IMR-90 (cell line): ENCODE results near the gene FNDC3A. TPM values are rescaled to one million over a fixed set of nuclear protein-coding genes. Genes with fewer than 3 reads are reported as not detected.

ENCODE experiments used
- ATAC-seq: fragments of 200-7000 bp; cut with Tn5 transposase; 2 replicates; pipeline ENCODE4 v1.9.1; 2020; ENCODE audit warnings: low read depth, mild to moderate bottlenecking, moderate library complexity
- BruUV-seq: library from RNA; stranded (reverse); fragments of 400-500 nt; replicated peaks from 2 replicates; lab custom pipeline; 2021; lab: Mats Ljungman, UMichigan
- CTCF ChIA-PET: fragments of 300-600 bp; formaldehyde crosslinking; extraction: SDS; loops from one replicate; lab custom pipeline; 2021; ENCODE audit warnings: antibody characterized with exemption; lab: Yijun Ruan, JAX
- POLR2A ChIA-PET: fragments of 300-600 bp; sonication (Branson Sonifier 250); formaldehyde crosslinking; loops from one replicate; lab custom pipeline; 2022; ENCODE audit warnings: antibody characterized with exemption; ENCODE audit not compliant: unreplicated experiment; lab: Charles Lee
- DNase-seq: peaks from one replicate; pipeline ENCODE4 v3.0.0; 2013
- H2AFZ ChIP-seq: replicated peaks from 2 replicates; pipeline ENCODE3; 2013; ENCODE audit warnings: low read length, mild to moderate bottlenecking; ENCODE audit not compliant: poor library complexity
- H2AK5ac ChIP-seq: 2 replicates; pipeline ENCODE4 v1.6.1; 2013; ENCODE audit warnings: low read depth, low read length, inconsistent platforms
- H2AK9ac ChIP-seq: replicated peaks from 2 replicates; pipeline ENCODE3; 2013; ENCODE audit warnings: mild to moderate bottlenecking, low read depth, low read length, moderate library complexity; ENCODE audit not compliant: poor library complexity
- H2BK120ac ChIP-seq: 2 replicates; pipeline ENCODE4 v1.6.1; 2013; ENCODE audit warnings: low read depth, low read length, inconsistent platforms
- H2BK15ac ChIP-seq: 3 replicates; pipeline ENCODE4 v1.6.1; 2013; ENCODE audit warnings: low read depth, low read length, inconsistent platforms
- H2BK20ac ChIP-seq: 2 replicates; pipeline ENCODE4 v1.6.1; 2013; ENCODE audit warnings: low read depth, mild to moderate bottlenecking, inconsistent platforms, low read length, moderate library complexity
- H2BK5ac ChIP-seq: 2 replicates; pipeline ENCODE4 v1.6.1; 2013; ENCODE audit warnings: mild to moderate bottlenecking, low read depth, low read length, inconsistent platforms; ENCODE audit not compliant: poor library complexity, severe bottlenecking
- H3K14ac ChIP-seq: replicated peaks from 2 replicates; pipeline ENCODE4 v1.6.1; 2013; ENCODE audit warnings: low read depth, low read length, inconsistent platforms
- H3K18ac ChIP-seq: 2 replicates; pipeline ENCODE4 v1.6.1; 2013; ENCODE audit warnings: low read depth, low read length, control low read depth
- H3K23ac ChIP-seq: 2 replicates; pipeline ENCODE4 v1.6.1; 2013; ENCODE audit warnings: low read depth, low read length, inconsistent platforms
- H3K27ac ChIP-seq: 2 replicates; pipeline ENCODE4 v1.5.1; 2013; ENCODE audit warnings: mild to moderate bottlenecking, control low read depth, low read length; ENCODE audit not compliant: insufficient read depth
- H3K27me3 ChIP-seq: 2 replicates; pipeline ENCODE4 v1.6.1; 2013; ENCODE audit warnings: low read length; ENCODE audit not compliant: control insufficient read depth, insufficient read depth
- H3K36me3 ChIP-seq: 2 replicates; pipeline ENCODE4 v1.6.1; 2013; ENCODE audit warnings: low read length, mixed read lengths; ENCODE audit not compliant: control insufficient read depth, insufficient read depth
- H3K4ac ChIP-seq: 2 replicates; pipeline ENCODE4 v1.6.1; 2013; ENCODE audit warnings: low read depth, low read length, inconsistent platforms
- H3K4me1 ChIP-seq: 2 replicates; pipeline ENCODE4 v1.6.1; 2013; ENCODE audit warnings: low read length, mixed read lengths; ENCODE audit not compliant: control insufficient read depth, insufficient read depth
- H3K4me2 ChIP-seq: 2 replicates; pipeline ENCODE4 v1.6.1; 2013; ENCODE audit warnings: low read depth, mild to moderate bottlenecking, control low read depth, low read length, moderate library complexity
- H3K4me3 ChIP-seq: 2 replicates; pipeline ENCODE4 v1.5.1; 2013; ENCODE audit warnings: low read depth, mild to moderate bottlenecking, control low read depth, low read length, moderate library complexity; ENCODE audit not compliant: insufficient read depth
- H3K56ac ChIP-seq: 2 replicates; pipeline ENCODE4 v1.6.1; 2013; ENCODE audit warnings: low read length, inconsistent platforms; ENCODE audit not compliant: insufficient read depth; ENCODE audit errors: extremely low read depth
- H3K79me1 ChIP-seq, 2 experiments: 2 replicates each; pipeline ENCODE4 v1.6.1; 2013; ENCODE audit warnings: low read length in 2 of 2, inconsistent platforms in 1 of 2, low read depth in 1 of 2
- H3K9ac ChIP-seq: 2 replicates; pipeline ENCODE4 v1.6.1; 2013; ENCODE audit warnings: low read depth, low read length, control low read depth
- H3K9me1 ChIP-seq: 2 replicates; pipeline ENCODE4 v1.6.1; 2013; ENCODE audit warnings: low read length, inconsistent platforms; ENCODE audit not compliant: insufficient read depth
- H3K9me3 ChIP-seq: 2 replicates; pipeline ENCODE4 v1.6.1; 2013; ENCODE audit warnings: low read length; ENCODE audit not compliant: control insufficient read depth, insufficient read depth
- H4K20me1 ChIP-seq: 2 replicates; pipeline ENCODE4 v1.6.1; 2013; ENCODE audit warnings: low read length, inconsistent platforms; ENCODE audit not compliant: insufficient read depth
- H4K5ac ChIP-seq: 2 replicates; pipeline ENCODE4 v1.6.1; 2013; ENCODE audit warnings: mild to moderate bottlenecking, low read depth, low read length, control low read depth
- H4K8ac ChIP-seq, 2 experiments: 2 replicates each; pipeline ENCODE4 v1.6.1; 2013; ENCODE audit warnings: low read depth in 2 of 2, low read length in 2 of 2, control low read depth in 1 of 2, inconsistent platforms in 1 of 2
- H4K91ac ChIP-seq: 2 replicates; pipeline ENCODE4 v1.6.1; 2013; ENCODE audit warnings: low read depth, low read length, inconsistent platforms; ENCODE audit not compliant: insufficient read depth
- BHLHE40 ChIP-seq: fragments of 150-350 bp; IDR thresholded peaks from 2 replicates; pipeline ENCODE4 v1.6.1; 2016; ENCODE audit warnings: mild to moderate bottlenecking, low read depth, low read length
- CEBPB ChIP-seq: IDR thresholded peaks from 2 replicates; pipeline ENCODE4 v1.6.1; 2012; ENCODE audit warnings: low read depth, low read length, improper control_type of control experiment
- CHD1 ChIP-seq: IDR thresholded peaks from 2 replicates; pipeline ENCODE4 v1.6.1; 2012; ENCODE audit warnings: low read depth, low read length, improper control_type of control experiment
- FOS ChIP-seq: fragments of 150-350 bp; IDR thresholded peaks from 2 replicates; pipeline ENCODE4 v1.6.1; 2016; ENCODE audit warnings: low read depth, low read length
- MAFK ChIP-seq: IDR thresholded peaks from 2 replicates; pipeline ENCODE4 v1.6.1; 2012; ENCODE audit warnings: low read depth, low read length, improper control_type of control experiment
- MAZ ChIP-seq: IDR thresholded peaks from 2 replicates; pipeline ENCODE4 v1.6.1; 2012; ENCODE audit warnings: low read depth, mild to moderate bottlenecking, low read length, improper control_type of control experiment, moderate library complexity, borderline replicate concordance
- MXI1 ChIP-seq: IDR thresholded peaks from 2 replicates; pipeline ENCODE4 v1.6.1; 2012; ENCODE audit warnings: low read depth, mild to moderate bottlenecking, low read length, moderate library complexity, borderline replicate concordance
- NFE2L2 ChIP-seq: fragments of 150-350 bp; IDR thresholded peaks from 2 replicates; pipeline ENCODE4 v1.6.1; 2016; ENCODE audit warnings: low read depth, mild to moderate bottlenecking, low read length
- POLR2A ChIP-seq: IDR thresholded peaks from 2 replicates; pipeline ENCODE4 v1.6.1; 2012; ENCODE audit warnings: mild to moderate bottlenecking, low read depth, low read length
- RAD21 ChIP-seq: IDR thresholded peaks from 2 replicates; pipeline ENCODE4 v1.6.1; 2012; ENCODE audit warnings: low read length, improper control_type of control experiment
- RCOR1 ChIP-seq: IDR thresholded peaks from 2 replicates; pipeline ENCODE4 v1.6.1; 2012; ENCODE audit warnings: mild to moderate bottlenecking, low read length, improper control_type of control experiment; ENCODE audit not compliant: insufficient replicate concordance
- RFX5 ChIP-seq: IDR thresholded peaks from 2 replicates; pipeline ENCODE4 v1.8.0; 2012; ENCODE audit warnings: low read depth, mild to moderate bottlenecking, low read length, moderate library complexity
- SMC3 ChIP-seq: fragments of 150-350 bp; IDR thresholded peaks from 2 replicates; pipeline ENCODE4 v1.6.1; 2016; ENCODE audit warnings: low read depth, mild to moderate bottlenecking, antibody characterized with exemption, low read length, moderate library complexity
- WGBS, 2 experiments: methylation state at CpG; one replicate each; pipeline versions ENCODE4 v1.1.5 to v1.1.7; 2013; ENCODE audit warnings: missing lambda C conversion rate in 2 of 2; ENCODE audit not compliant: insufficient read length in 1 of 2; ENCODE audit errors: extremely low coverage in 2 of 2; 5-methylcytosine and 5-hydroxymethylcytosine counted together
- dilution Hi-C: fragments of 300-500 bp; cut with HindIII; formaldehyde crosslinking; loops from one replicate; pipeline ENCODE4 v1.14.3; 2018; ENCODE audit warnings: low sequenced_read_pairs; ENCODE audit not compliant: unreplicated experiment
- in situ Hi-C: fragments of 300-500 bp; cut with MboI; formaldehyde crosslinking; loops from 3 replicates; pipeline ENCODE4 v1.14.3; 2019; ENCODE audit warnings: low sequenced_read_pairs, inconsistent platforms, mixed read lengths
- intact Hi-C: fragments of 100-400 bp; cut with micrococcal nuclease; formaldehyde crosslinking; loops from 2 replicates; pipeline ENCODE4 v1.10.0; 2022
- polyA plus RNA-seq, 3 experiments: library from polyadenylated mRNA; depleted of rRNA; stranded (reverse); fragments of >200 nt; gene quantifications; 2 replicates each; pipeline ENCODE4 v1.2.3, GENCODE V29; 2012; ENCODE audit warnings: low replicate concordance in 1 of 3
- total RNA-seq: library from RNA; depleted of rRNA; stranded (reverse); fragments of >200 nt; gene quantifications from 2 replicates; pipeline ENCODE4 v1.2.3, GENCODE V29; 2012
- TF ChIP-seq, protein P1 (sequence below): fragments of 150-350 bp; IDR thresholded peaks from 2 replicates; pipeline ENCODE4 v1.6.1; 2016; ENCODE audit warnings: low read depth, mild to moderate bottlenecking, low read length, moderate library complexity, borderline replicate concordance
- TF ChIP-seq, protein P2 (sequence below): fragments of 150-350 bp; IDR thresholded peaks from 2 replicates; pipeline ENCODE4 v1.6.1; 2017; ENCODE audit warnings: mild to moderate bottlenecking, antibody characterized with exemption, low read length, low read depth
- TF ChIP-seq, protein P3 (sequence below): conservative IDR thresholded peaks from 2 replicates; pipeline ENCODE4 v1.5.1; 2012; ENCODE audit warnings: mild to moderate bottlenecking, low read depth, low read length, improper control_type of control experiment

Gene FNDC3A
- total and polyA plus RNA-seq, 2 of the 4 experiments (the other 2 are of a cell fraction): 29.2 to 60.4 TPM

DNA sequence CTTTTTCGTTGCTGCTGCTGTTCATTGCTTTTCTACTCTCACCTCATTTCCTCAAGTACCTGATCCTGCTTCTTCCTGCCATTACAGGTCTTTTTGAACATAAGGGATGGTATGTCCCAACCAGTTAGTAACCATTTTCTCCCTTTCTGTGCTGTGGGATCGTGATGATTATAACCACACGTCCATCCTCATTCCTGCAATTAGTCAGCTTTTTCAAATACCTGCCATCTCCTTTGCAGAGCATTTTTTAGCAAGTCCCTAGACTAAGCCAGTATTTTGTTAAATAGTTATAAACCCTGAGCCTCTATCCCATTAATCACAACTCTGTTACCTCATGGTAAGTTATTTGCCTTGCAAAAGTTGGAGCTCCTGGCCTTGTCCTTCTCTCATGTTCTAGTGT, 109.2 kb downstream of the FNDC3A start:
- CTCF ChIA-PET: no interaction called here
- peaks cover 29 to 59% of the 10 kb centered on the region in 2 experiments for H3K79me1 ChIP-seq
- H2BK5ac ChIP-seq: no peak overlapping the region
- DNase-seq: no peak
- no peaks in the 10 kb centered on the region for H3K27me3 ChIP-seq
- ATAC-seq: no peak
- no peaks in the 10 kb centered on the region; the same call in 1 of the 2 replicates for H3K36me3 ChIP-seq
- no peak overlapping the region for H2BK120ac ChIP-seq
- H3K23ac ChIP-seq: no peak overlapping the region
- H4K8ac ChIP-seq: no peak overlapping the region
- TF ChIP-seq, protein P1, sequence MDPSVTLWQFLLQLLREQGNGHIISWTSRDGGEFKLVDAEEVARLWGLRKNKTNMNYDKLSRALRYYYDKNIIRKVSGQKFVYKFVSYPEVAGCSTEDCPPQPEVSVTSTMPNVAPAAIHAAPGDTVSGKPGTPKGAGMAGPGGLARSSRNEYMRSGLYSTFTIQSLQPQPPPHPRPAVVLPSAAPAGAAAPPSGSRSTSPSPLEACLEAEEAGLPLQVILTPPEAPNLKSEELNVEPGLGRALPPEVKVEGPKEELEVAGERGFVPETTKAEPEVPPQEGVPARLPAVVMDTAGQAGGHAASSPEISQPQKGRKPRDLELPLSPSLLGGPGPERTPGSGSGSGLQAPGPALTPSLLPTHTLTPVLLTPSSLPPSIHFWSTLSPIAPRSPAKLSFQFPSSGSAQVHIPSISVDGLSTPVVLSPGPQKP: no peak
- TF ChIP-seq CHD1: no peak
- TF ChIP-seq NFE2L2: no peak
- no peak for TF ChIP-seq RAD21
- TF ChIP-seq RCOR1: no peak
- TF ChIP-seq, protein P2, sequence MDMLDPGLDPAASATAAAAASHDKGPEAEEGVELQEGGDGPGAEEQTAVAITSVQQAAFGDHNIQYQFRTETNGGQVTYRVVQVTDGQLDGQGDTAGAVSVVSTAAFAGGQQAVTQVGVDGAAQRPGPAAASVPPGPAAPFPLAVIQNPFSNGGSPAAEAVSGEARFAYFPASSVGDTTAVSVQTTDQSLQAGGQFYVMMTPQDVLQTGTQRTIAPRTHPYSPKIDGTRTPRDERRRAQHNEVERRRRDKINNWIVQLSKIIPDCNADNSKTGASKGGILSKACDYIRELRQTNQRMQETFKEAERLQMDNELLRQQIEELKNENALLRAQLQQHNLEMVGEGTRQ: no peak
- TF ChIP-seq SMC3: no peak
- TF ChIP-seq MAZ: no peak
- TF ChIP-seq, protein P3, sequence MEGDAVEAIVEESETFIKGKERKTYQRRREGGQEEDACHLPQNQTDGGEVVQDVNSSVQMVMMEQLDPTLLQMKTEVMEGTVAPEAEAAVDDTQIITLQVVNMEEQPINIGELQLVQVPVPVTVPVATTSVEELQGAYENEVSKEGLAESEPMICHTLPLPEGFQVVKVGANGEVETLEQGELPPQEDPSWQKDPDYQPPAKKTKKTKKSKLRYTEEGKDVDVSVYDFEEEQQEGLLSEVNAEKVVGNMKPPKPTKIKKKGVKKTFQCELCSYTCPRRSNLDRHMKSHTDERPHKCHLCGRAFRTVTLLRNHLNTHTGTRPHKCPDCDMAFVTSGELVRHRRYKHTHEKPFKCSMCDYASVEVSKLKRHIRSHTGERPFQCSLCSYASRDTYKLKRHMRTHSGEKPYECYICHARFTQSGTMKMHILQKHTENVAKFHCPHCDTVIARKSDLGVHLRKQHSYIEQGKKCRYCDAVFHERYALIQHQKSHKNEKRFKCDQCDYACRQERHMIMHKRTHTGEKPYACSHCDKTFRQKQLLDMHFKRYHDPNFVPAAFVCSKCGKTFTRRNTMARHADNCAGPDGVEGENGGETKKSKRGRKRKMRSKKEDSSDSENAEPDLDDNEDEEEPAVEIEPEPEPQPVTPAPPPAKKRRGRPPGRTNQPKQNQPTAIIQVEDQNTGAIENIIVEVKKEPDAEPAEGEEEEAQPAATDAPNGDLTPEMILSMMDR: no peak
- TF ChIP-seq MAFK: no peak
- TF ChIP-seq CEBPB: no peak
- no peak for TF ChIP-seq FOS
- no peak for TF ChIP-seq POLR2A
- no peak for TF ChIP-seq BHLHE40
- no peak for TF ChIP-seq RFX5
- TF ChIP-seq MXI1: no peak
- no peak overlapping the region for H2AK9ac ChIP-seq
- H3K9me1 ChIP-seq: peaks cover 6% of the 10 kb centered on the region
- no peak overlapping the region for H3K27ac ChIP-seq
- H3K9ac ChIP-seq: no peak overlapping the region
- no peak overlapping the region for H3K4me2 ChIP-seq
- in situ Hi-C loops: no loop called here
- no TSS peak for BruUV-seq
- H4K91ac ChIP-seq: no peak overlapping the region
- peaks cover 6% of the 10 kb centered on the region; the same call in 1 of the 2 replicates for H3K4me1 ChIP-seq
- H3K18ac ChIP-seq: no peak overlapping the region
- no peak overlapping the region for H2BK20ac ChIP-seq
- no peak overlapping the region for H3K4ac ChIP-seq
- dilution Hi-C loops: no loop called here
- intact Hi-C loops: no loop called here
- no peak overlapping the region for H3K4me3 ChIP-seq
- no peak overlapping the region for H3K56ac ChIP-seq
- WGBS, 2 experiments: no CpG with 5 or more reads among the region's 3 CpGs
- H2BK15ac ChIP-seq: no peak overlapping the region
- 0 out of 2 replicates have a peak overlapping the region, but pooled peaks have one; percentile 0 for H3K14ac ChIP-seq
- no peaks in the 10 kb centered on the region for H4K20me1 ChIP-seq
- H3K9me3 ChIP-seq: no peaks in the 10 kb centered on the region
- no peak overlapping the region for H2AK5ac ChIP-seq
- POLR2A ChIA-PET: no interaction called here
- no peak overlapping the region for H2AFZ ChIP-seq
- no peak overlapping the region for H4K5ac ChIP-seq
